HCT116 (cell line): ENCODE measurements around the gene SCN7A. TPM values are rescaled to one million over a fixed set of nuclear protein-coding genes. Genes with fewer than 3 reads are reported as not detected.

ENCODE experiments used
- ATAC-seq: fragments of 200-7000 bp; cut with Tn5 transposase; 2 replicates; pipeline ENCODE4 v1.9.1; 2020; ENCODE audit warnings: mild to moderate bottlenecking, moderate library complexity
- BruUV-seq: library from RNA; stranded (reverse); fragments of 400-500 nt; replicated peaks from 2 replicates; lab custom pipeline; 2021; lab: Mats Ljungman, UMichigan
- CTCF ChIA-PET: fragments of 300-600 bp; sonication (Branson Sonifier 250); formaldehyde crosslinking; loops from one replicate; lab custom pipeline; 2021; ENCODE audit warnings: antibody characterized with exemption; lab: Charles Lee
- POLR2A ChIA-PET: fragments of 300-600, 350-600 bp; sonication (Branson Sonifier 250); formaldehyde crosslinking; loops from one replicate; lab custom pipeline; 2021; ENCODE audit warnings: antibody characterized with exemption; lab: Charles Lee
- RAD21 ChIA-PET, 2 experiments: fragments of 300-600 bp; sonication (Branson Sonifier 250); formaldehyde crosslinking; loops; one replicate each; lab custom pipeline; 2023; ENCODE audit warnings: low total read pairs in 2 of 2; ENCODE audit not compliant: uncharacterized antibody in 2 of 2, unreplicated experiment in 2 of 2, low non-redundant PET in 1 of 2; lab: Charles Lee
- DNase-seq: peaks from one replicate; pipeline ENCODE4 v3.0.0-alpha.2; 2010; ENCODE audit warnings: low read depth, low spot score
- H2AFZ ChIP-seq: fragments of 200-600 bp; shearing (Covaris generic), sonication (generic); 2 replicates; pipeline ENCODE4 v1.6.1; 2017; ENCODE audit warnings: low read depth, mixed run types, mixed read lengths, antibody characterized with exemption, low read length; ENCODE audit not compliant: poor library complexity, severe bottlenecking
- H3K27ac ChIP-seq: 2 replicates; pipeline ENCODE4 v1.5.1; 2012; ENCODE audit warnings: low read depth, low read length
- H3K27me3 ChIP-seq: fragments of 200-600 bp; sonication (generic); 2 replicates; pipeline ENCODE4 v1.6.1; 2016; ENCODE audit warnings: mixed run types, low read length, mixed read lengths; ENCODE audit not compliant: insufficient read depth
- H3K36me3 ChIP-seq, 2 experiments: fragments of 200-500 bp in 1 of 2; fragments of 200-600 bp in 1 of 2; sonication (Bioruptor generic) in 1 of 2; sonication (generic) in 1 of 2; 2 replicates each; pipeline versions ENCODE4 v1.5.1 to v1.6.1; 2014 to 2016; ENCODE audit warnings: low read length in 2 of 2, inconsistent platforms in 1 of 2, mixed read lengths in 1 of 2, mixed run types in 1 of 2; ENCODE audit not compliant: insufficient read depth in 2 of 2, control insufficient read depth in 1 of 2
- H3K4me1 ChIP-seq, 2 experiments: fragments of 200-600 bp in 1 of 2; sonication (generic) in 1 of 2; 2 replicates each; pipeline versions ENCODE4 v1.5.1 to v1.6.1; 2012 to 2017; ENCODE audit warnings: low read length in 2 of 2, inconsistent platforms in 1 of 2, mild to moderate bottlenecking in 1 of 2, mixed read lengths in 1 of 2, mixed run types in 1 of 2, moderate library complexity in 1 of 2; ENCODE audit not compliant: insufficient read depth in 2 of 2, control insufficient read depth in 1 of 2
- H3K4me2 ChIP-seq: fragments of 200-600 bp; sonication (generic); 2 replicates; pipeline ENCODE4 v1.6.1; 2017; ENCODE audit warnings: mixed run types, low read length, mixed read lengths
- H3K4me3 ChIP-seq, 2 experiments: fragments of 200-600 bp in 1 of 2; sonication (generic) in 1 of 2; replicated peaks in 1 of 2; 2 replicates each; pipeline ENCODE4 v1.5.1; 2011 to 2016; ENCODE audit warnings: low read length in 2 of 2, control low read depth in 1 of 2, low read depth in 1 of 2, mild to moderate bottlenecking in 1 of 2, mixed read lengths in 1 of 2, mixed run types in 1 of 2
- H3K79me2 ChIP-seq: fragments of 200-600 bp; sonication (generic); 2 replicates; pipeline ENCODE4 v1.6.1; 2017; ENCODE audit warnings: mild to moderate bottlenecking, mixed run types, low read length, moderate library complexity, mixed read lengths; ENCODE audit not compliant: insufficient read depth
- H3K9ac ChIP-seq: fragments of 200-600 bp; sonication (generic); 2 replicates; pipeline ENCODE4 v1.6.1; 2016; ENCODE audit warnings: low read length, mixed read lengths
- H3K9me2 ChIP-seq: fragments of 200-600 bp; sonication (generic), shearing (Covaris generic); 2 replicates; pipeline ENCODE4 v1.6.1; 2017; ENCODE audit warnings: mixed run types, mild to moderate bottlenecking, moderate library complexity; ENCODE audit not compliant: insufficient read depth
- H3K9me3 ChIP-seq, 2 experiments: fragments of 200-500 bp in 1 of 2; fragments of 200-600 bp in 1 of 2; sonication (Bioruptor generic) in 1 of 2; sonication (generic) in 1 of 2; 2 replicates each; pipeline ENCODE4 v1.6.1; 2014 to 2017; ENCODE audit warnings: low read length in 2 of 2, mixed read lengths in 2 of 2, inconsistent platforms in 1 of 2, low read depth in 1 of 2, mild to moderate bottlenecking in 1 of 2, mixed run types in 1 of 2, moderate library complexity in 1 of 2; ENCODE audit not compliant: control insufficient read depth in 1 of 2, insufficient read depth in 1 of 2
- H4K20me1 ChIP-seq: fragments of 200-600 bp; sonication (generic), shearing (Covaris generic); 2 replicates; pipeline ENCODE4 v1.6.1; 2017; ENCODE audit warnings: mixed run types, mild to moderate bottlenecking, moderate library complexity; ENCODE audit not compliant: insufficient read depth
- ELF1 ChIP-seq: IDR thresholded peaks from 2 replicates; pipeline ENCODE4 v1.6.1; 2012; ENCODE audit warnings: low read depth, borderline replicate concordance
- EZH2 ChIP-seq: fragments of 200-600 bp; sonication (generic); IDR thresholded peaks from 2 replicates; pipeline ENCODE4 v1.6.1; 2017; ENCODE audit warnings: antibody characterized with exemption, mixed run types
- EZH2phosphoT487 ChIP-seq: fragments of 200-600 bp; IDR thresholded peaks from 2 replicates; pipeline ENCODE4 v1.6.1; 2018; ENCODE audit warnings: antibody characterized with exemption, borderline replicate concordance
- FOSL1 ChIP-seq: IDR thresholded peaks from 2 replicates; pipeline ENCODE4 v1.6.1; 2012; ENCODE audit warnings: low read depth
- POLR2AphosphoS5 ChIP-seq: IDR thresholded peaks from 2 replicates; pipeline ENCODE4 v1.6.1; 2011; ENCODE audit warnings: mild to moderate bottlenecking, low read depth, low read length, moderate library complexity
- SRF ChIP-seq: IDR thresholded peaks from 2 replicates; pipeline ENCODE4 v1.6.1; 2012; ENCODE audit warnings: low read depth
- ZFX ChIP-seq: fragments of 450-650 bp; IDR thresholded peaks from 2 replicates; pipeline ENCODE4 v1.6.1; 2017
- intact Hi-C: fragments of 100-400 bp; cut with micrococcal nuclease; formaldehyde crosslinking; loops from 2 replicates; pipeline ENCODE4 v1.10.0; 2022
- total RNA-seq: library from RNA; stranded (reverse); gene quantifications from one replicate; pipeline ENCODE4 v1.2.1, GENCODE V29; 2021; ENCODE audit not compliant: unreplicated experiment
- TF ChIP-seq, protein P1 (sequence below): IDR thresholded peaks from 2 replicates; pipeline ENCODE4 v1.6.1; 2012; ENCODE audit warnings: low read depth

The SCN7A gene
- total RNA-seq, 1 experiment from 2014 or later: 0.07 TPM

DNA sequence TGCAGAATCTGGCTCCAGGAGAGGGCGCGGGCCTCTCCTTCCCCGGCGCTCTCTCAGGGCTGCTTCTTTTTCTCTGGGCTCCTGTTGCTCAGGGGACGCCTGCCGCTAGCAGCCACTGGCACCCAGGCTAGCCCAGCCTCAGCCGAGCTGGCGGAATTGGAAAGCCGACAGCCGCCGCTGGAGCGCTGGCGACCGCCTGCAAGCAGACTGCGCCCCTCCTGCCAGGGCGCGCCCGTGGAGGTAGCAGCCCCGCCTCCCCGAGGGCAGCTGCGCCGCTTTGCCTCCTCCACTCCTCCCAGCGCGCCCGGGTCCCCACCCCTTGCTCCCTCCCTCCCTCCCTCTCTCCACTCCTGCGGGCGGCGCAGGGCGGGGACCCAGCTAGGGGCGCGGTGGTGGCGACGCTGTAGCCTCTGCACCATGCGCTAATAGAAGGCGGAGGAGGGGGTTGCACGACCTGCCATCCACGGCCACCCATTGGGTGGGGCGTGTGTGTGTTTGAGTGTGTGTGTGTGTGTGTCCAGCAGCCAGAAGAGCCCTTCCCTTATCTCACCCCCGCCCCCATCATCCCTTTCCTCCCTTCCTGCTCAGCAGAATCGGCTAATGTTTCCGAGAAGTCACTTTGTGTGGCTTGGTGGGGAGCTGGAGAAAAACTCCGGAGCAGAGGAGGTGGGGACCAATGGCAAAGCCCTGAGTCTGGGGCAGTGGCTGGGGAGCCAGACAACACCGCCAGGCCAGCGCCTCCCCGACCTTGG lies 118.1 kb downstream of the SCN7A start, which contains the start of gene SCN9A:
SCN9A (minus strand) TSS at position 209 of the 752 bp plus-strand sequence. CDS start 64,188 bp downstream, outside the sequence.
- TF ChIP-seq, protein P1, sequence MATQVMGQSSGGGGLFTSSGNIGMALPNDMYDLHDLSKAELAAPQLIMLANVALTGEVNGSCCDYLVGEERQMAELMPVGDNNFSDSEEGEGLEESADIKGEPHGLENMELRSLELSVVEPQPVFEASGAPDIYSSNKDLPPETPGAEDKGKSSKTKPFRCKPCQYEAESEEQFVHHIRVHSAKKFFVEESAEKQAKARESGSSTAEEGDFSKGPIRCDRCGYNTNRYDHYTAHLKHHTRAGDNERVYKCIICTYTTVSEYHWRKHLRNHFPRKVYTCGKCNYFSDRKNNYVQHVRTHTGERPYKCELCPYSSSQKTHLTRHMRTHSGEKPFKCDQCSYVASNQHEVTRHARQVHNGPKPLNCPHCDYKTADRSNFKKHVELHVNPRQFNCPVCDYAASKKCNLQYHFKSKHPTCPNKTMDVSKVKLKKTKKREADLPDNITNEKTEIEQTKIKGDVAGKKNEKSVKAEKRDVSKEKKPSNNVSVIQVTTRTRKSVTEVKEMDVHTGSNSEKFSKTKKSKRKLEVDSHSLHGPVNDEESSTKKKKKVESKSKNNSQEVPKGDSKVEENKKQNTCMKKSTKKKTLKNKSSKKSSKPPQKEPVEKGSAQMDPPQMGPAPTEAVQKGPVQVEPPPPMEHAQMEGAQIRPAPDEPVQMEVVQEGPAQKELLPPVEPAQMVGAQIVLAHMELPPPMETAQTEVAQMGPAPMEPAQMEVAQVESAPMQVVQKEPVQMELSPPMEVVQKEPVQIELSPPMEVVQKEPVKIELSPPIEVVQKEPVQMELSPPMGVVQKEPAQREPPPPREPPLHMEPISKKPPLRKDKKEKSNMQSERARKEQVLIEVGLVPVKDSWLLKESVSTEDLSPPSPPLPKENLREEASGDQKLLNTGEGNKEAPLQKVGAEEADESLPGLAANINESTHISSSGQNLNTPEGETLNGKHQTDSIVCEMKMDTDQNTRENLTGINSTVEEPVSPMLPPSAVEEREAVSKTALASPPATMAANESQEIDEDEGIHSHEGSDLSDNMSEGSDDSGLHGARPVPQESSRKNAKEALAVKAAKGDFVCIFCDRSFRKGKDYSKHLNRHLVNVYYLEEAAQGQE: no peak
- TF ChIP-seq SRF (no peak), FOSL1 (no peak), ZFX (no peak), EZH2phosphoT487 (no peak), ELF1 (no peak), POLR2AphosphoS5 (no peak), EZH2 (no peak)
- intact Hi-C loops: no loop called here

More for the DNA sequence above, 118.1 kb downstream of the SCN7A start, which contains the start of gene SCN9A:
- Histone ChIP-seq H4K20me1 (no peaks in the 10 kb centered on the region), H3K27me3 (peaks cover 47% of the 10 kb centered on the region), H3K79me2 (no peaks in the 10 kb centered on the region), H3K27ac (no peak within 1 kb of the TSS), H3K4me2 (peak within 1 kb of the TSS; percentile 72), H3K4me1 (peaks cover 0 to 12% of the 10 kb centered on the region in 2 experiments; a peak in 2 of 4 replicates), H3K9me2 (no peaks in the 10 kb centered on the region), H3K4me3 (peak within 1 kb of the TSS; percentile 30 to 40), H3K9me3 (no peaks in the 10 kb centered on the region), H3K36me3 (no peaks in the 10 kb centered on the region), H2AFZ (peak within 1 kb of the TSS; percentile 22), H3K9ac (no peak within 1 kb of the TSS)
- peak; percentile 97 for ATAC-seq
- POLR2A ChIA-PET: interaction anchor here (1.2 kb wide), 1 partner anchor 42 kb away, joined by 4 read pairs; no protein-coding TSS in a partner anchor
- CTCF ChIA-PET: interaction anchor here (0.6 to 1.4 kb wide), 3 partner anchors 9 to 16 kb away, joined by 3 to 5 read pairs (median 3); no protein-coding TSS in a partner anchor
- BruUV-seq: no TSS peak
- RAD21 ChIA-PET: no interaction called here
- no peak for DNase-seq
